Measurements from ENCODE around the gene SPSB4.

DNA sequence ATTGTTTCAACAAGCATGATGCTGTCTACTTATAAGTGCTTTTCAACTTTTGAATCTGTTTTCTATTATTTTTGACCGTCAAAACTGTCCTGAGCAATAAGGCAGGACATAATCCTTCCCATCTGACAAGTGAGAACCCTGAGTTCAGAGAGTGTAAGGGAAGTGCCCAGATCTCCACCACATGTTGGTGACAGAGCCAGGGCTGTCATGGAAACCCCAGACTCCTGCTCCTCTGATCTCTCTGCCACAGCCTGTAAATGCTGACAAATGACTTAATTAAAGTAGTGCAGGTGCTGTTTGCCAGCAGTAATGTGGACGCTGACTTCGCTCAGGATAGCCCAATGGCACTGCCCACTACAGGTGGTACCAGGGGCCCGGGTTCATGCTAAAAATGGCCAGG lies 40.3 kb downstream of the SPSB4 start:
- TF ChIP-seq CTCF (IDR thresholded peaks at IDR 0.05; ENCODE audit: insufficient read depth, low read length, poor library complexity, severe bottlenecking): no peak
- TF ChIP-seq EZH2phosphoT487 (conservative IDR thresholded peaks at IDR 0.05; ENCODE audit: low read length): no peak
